ENCODE data around the gene RTN4RL2. TPM values are rescaled to one million over a fixed set of nuclear protein-coding genes. Genes with fewer than 3 reads are reported as not detected.
A peak's percentile ranks its signal among the peaks of the same experiment; 100 is the strongest.

RTN4RL2 gene
- total and polyA plus RNA-seq, 9 of the 15 experiments (the other 6 are each of a cell fraction or from before 2014, with no cell fraction given) = 0.06 to 1.9 (median 0.34) TPM; not detected in 4

DNA sequence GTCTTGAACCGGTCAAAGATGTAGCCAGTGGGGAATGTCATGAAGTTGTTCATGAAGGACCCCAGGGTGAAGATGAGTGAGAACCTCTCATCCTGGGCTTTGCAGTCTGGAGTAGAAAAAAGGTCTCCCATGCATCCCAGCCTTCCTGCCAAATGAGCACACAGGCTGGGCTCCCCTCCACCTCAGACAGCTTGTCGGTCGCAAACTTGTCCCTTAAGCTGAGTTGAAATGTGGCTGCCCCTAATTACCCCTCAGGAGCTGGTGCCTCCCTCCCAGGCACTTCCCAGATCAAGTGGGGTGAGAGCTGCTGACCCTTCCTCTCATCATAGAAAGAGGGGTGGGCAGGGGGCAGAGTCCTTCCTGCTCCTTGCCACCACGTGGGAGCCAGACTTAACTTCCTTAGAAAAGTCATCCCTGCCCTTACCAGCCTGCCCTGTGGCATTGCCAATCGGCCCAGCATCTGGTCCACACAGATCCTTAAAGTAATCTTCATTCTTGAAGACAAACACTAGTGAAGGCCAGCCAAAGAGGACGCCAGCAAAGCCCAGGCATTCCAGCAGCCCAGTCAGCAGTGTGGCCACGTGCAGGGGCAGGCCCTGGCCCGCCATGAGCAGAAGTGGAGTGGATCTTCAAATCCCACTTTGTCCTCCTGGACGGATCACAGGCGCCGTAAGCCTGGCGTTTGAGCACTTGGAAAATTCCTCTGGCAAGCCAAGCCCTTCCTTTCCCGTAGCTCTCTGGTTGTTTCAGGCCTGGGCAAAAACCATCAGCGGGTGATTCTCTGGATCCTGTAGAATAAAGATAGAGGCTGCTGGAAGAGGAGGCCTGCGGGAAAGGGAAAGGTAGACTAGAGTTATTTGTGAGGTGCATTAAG is 34.5 kb upstream of the RTN4RL2 start (continued):
- TF ChIP-seq RERE (CRISPR knock-in tag; IDR thresholded peaks at IDR 0.05; ENCODE audit: borderline replicate concordance) (0 out of 2 replicates have a peak, but pooled peaks have one; percentile 32), TEAD1 (CRISPR knock-in tag; IDR thresholded peaks at IDR 0.05) (0 out of 4 replicates have a peak, but pooled peaks of 1 of the 2 experiments have one; percentile 13), RAD21 (CRISPR knock-in tag; conservative IDR thresholded peaks at IDR 0.05 in 1 of 2, IDR thresholded peaks at IDR 0.05 in 1 of 2) (no peak), BRCA1 (IDR thresholded peaks at IDR 0.05) (no peak), BRCA1 (CRISPR knock-in tag; IDR thresholded peaks at IDR 0.05) (0 out of 2 replicates have a peak, but pooled peaks have one; percentile 48)
